ENCODE measurements around the gene ZNF112.

DNA sequence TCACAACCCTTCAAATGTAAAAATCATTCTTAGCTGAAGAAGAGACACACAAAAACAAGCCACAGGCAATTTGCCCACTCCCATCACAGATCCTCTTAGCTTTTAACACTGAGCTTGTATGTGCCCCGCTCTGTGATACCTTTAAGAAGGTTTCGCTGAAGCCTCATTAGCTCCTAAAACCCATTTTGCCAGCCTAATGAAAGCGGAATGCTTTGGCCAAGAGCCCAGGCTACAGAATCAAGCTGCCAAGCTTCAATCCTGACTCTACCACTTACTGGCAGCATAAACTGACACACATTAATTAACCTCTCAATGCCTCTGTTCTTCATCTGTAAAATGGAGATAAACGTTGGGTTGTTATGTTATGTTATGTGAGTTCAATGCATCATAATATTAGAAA is 10.5 kb downstream of the ZNF112 start:
- TF ChIP-seq, protein P1, sequence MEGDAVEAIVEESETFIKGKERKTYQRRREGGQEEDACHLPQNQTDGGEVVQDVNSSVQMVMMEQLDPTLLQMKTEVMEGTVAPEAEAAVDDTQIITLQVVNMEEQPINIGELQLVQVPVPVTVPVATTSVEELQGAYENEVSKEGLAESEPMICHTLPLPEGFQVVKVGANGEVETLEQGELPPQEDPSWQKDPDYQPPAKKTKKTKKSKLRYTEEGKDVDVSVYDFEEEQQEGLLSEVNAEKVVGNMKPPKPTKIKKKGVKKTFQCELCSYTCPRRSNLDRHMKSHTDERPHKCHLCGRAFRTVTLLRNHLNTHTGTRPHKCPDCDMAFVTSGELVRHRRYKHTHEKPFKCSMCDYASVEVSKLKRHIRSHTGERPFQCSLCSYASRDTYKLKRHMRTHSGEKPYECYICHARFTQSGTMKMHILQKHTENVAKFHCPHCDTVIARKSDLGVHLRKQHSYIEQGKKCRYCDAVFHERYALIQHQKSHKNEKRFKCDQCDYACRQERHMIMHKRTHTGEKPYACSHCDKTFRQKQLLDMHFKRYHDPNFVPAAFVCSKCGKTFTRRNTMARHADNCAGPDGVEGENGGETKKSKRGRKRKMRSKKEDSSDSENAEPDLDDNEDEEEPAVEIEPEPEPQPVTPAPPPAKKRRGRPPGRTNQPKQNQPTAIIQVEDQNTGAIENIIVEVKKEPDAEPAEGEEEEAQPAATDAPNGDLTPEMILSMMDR (conservative IDR thresholded peaks at IDR 0.05) = no peak
- no peak for TF ChIP-seq EZH2 (IDR thresholded peaks at IDR 0.05; ENCODE audit: low read depth)

Data from PC-9 (cell line).